K562 treated with DMSO at 1 percent for 48 hours (cell line): Measurements from ENCODE around the gene OR4D1. TPM values are rescaled to one million over a fixed set of nuclear protein-coding genes. Genes with fewer than 3 reads are reported as not detected.

ENCODE experiments used
- total RNA-seq: library from RNA; unstranded; fragments of 300-600 nt; gene quantifications from 2 replicates; pipeline ENCODE4 v1.2.3, GENCODE V29; 2022; ENCODE audit warnings: low replicate concordance; ENCODE audit errors: extremely low read depth

Gene OR4D1
- not detected in 2 replicates for total RNA-seq

GRCh38 chr17:58147930-58148434, at the start of gene OR4D1:
TSS of gene OR4D1 (plus strand) at chr17:58148384. CDS start at chr17:58155154, 6,770 bp downstream.

DNA sequence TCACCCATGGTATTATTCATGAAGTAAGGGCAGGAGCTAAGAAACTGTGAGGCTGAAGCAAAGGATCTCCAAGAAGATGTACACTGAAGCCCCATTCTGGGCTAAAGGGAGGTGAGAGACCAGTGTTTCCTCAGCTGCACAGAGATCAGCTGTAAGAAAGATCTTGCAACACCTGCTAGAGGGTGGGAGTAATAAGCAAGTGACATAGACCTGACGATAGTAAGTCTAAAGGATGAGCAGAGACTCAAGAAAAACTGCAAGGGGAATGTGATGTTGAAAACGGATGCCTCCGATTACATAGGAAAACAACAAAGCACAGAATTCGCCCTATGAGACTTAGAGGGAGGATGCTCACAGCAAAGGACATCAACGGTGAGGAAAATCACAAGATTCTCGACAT, 18.5 kb downstream of the OR4D1 start, which contains the start of gene OR4D2:
OR4D2 (plus strand) TSS at position 301 of the 400 bp plus-strand sequence. CDS start 2,674 bp downstream, outside the sequence.

GRCh38 chr17:58192612-58193011, 44.4 kb downstream of the OR4D1 start, which contains the start of gene EPX:
TSS of gene EPX (plus strand) at chr17:58192726. CDS start at chr17:58192847, 121 bp downstream.

Other genes starting within 250 kb of the OR4D1 start
- gene CUEDC1, start 193.0 kb upstream of the OR4D1 start, total RNA-seq = not detected in 2 replicates
- not detected in 2 replicates for gene VEZF1, start 160.1 kb upstream of the OR4D1 start, total RNA-seq
- not detected in 2 replicates for gene SRSF1, start 141.1 kb upstream of the OR4D1 start, total RNA-seq
- gene DYNLL2, start 65.0 kb upstream of the OR4D1 start, total RNA-seq = not detected in 2 replicates
- gene OR4D2, start 18.6 kb downstream of the OR4D1 start, total RNA-seq = not detected in 2 replicates
- not detected in 2 replicates for gene EPX, start 44.3 kb downstream of the OR4D1 start, total RNA-seq
- gene MKS1, start 70.9 kb downstream of the OR4D1 start, total RNA-seq = not detected in 2 replicates
- gene LPO, start 90.2 kb downstream of the OR4D1 start, total RNA-seq = not detected in 2 replicates
- gene MPO, start 132.6 kb downstream of the OR4D1 start, total RNA-seq = not detected in 2 replicates
- gene TSPOAP1, start 180.4 kb downstream of the OR4D1 start, total RNA-seq = not detected in 2 replicates
- gene SUPT4H1, start 203.8 kb downstream of the OR4D1 start, total RNA-seq = not detected in 2 replicates